Measurements from ENCODE around the gene C11orf68. TPM values are rescaled to one million over a fixed set of nuclear protein-coding genes. Genes with fewer than 3 reads are reported as not detected.
A peak's percentile ranks its signal among the peaks of the same experiment; 100 is the strongest.

C11orf68 gene
- total RNA-seq, 3 donors from 2014 or later: 13.9 to 15.4 (median 14.0) TPM

DNA sequence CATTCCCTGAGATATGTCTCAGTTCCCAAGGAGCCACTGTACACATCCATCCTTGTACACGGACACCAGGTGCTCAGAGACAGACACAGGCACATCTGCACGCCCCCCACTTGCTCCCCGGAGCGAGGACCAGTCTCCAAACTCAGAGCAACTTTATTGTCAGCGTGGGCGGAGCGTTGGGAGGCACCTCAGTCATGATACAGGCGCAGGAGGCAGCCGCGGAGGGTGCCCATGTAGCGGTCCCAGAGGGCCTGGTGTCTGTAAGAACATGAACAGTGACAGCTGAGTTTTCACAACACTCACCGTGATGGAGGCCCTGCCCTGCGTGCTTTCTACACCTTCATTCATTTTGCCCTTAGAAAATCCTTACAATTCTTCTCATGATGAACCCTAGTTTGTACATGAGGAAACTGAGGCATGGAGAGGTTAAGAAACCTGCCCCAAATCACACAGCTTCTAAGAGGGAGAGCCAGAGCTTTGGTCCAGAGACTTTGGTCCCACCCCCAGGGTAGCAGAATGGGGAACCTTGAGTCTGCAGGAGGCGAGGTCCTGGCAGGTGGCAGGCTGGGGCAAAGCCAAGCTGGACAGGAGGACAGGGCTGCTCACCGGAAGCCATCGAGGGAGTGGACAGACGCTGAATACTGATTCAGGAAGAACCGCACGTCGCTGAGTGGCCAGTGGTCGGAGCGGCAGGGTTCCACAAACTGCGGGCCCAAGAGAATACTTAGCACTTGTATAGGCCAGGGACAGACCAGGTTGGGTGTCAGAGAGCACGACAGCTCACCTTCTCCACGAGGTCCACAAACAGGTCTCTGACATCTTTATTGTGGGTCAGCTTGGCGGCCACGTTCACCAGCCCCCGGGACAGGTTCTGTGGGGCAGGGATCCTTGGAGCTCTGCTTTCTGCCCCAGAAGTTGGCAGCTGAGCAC, 34.8 kb downstream of the C11orf68 start:
- no peak overlapping the region for H3K4me3 Mint-ChIP-seq
- no peak for ATAC-seq
- H3K36me3 Mint-ChIP-seq (ENCODE audit: insufficient read depth): peaks cover 15% of the 10 kb centered on the region
- no peaks in the 10 kb centered on the region for H3K9me3 Mint-ChIP-seq
- H3K27me3 Mint-ChIP-seq (ENCODE audit: low read depth): no peaks in the 10 kb centered on the region
- no peak for DNase-seq
- peaks cover 49% of the 10 kb centered on the region for H3K4me1 Mint-ChIP-seq (ENCODE audit: low read depth)

DNA sequence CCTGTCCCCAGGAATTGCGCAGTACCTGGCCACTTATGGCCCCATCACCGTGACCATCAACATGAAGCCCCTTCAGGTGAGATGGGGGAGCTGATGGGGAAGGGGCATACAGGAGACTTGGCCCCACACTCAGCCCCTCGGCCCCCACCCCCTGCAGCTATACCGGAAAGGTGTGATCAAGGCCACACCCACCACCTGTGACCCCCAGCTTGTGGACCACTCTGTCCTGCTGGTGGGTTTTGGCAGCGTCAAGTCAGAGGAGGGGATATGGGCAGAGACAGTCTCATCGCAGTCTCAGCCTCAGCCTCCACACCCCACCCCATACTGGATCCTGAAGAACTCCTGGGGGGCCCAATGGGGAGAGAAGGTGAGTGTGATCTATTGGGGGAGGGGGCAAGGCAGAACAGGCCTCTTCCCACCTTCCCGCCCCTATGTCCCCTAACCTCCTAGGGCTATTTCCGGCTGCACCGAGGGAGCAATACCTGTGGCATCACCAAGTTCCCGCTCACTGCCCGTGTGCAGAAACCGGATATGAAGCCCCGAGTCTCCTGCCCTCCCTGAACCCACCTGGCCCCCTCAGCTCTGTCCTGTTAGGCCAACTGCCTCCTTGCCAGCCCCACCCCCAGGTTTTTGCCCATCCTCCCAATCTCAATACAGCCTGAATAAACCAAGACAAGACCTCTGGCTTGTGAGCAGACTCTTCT, 35.7 kb downstream of the C11orf68 start:
- Mint-ChIP-seq H3K4me1 (ENCODE audit: low read depth) (peaks cover 48% of the 10 kb centered on the region), H3K36me3 (ENCODE audit: insufficient read depth) (peaks cover 15% of the 10 kb centered on the region), H3K9me3 (no peaks in the 10 kb centered on the region), H3K27me3 (ENCODE audit: low read depth) (no peaks in the 10 kb centered on the region), H3K4me3 (no peak overlapping the region)
- no peak for ATAC-seq
- no peak for DNase-seq

DNA sequence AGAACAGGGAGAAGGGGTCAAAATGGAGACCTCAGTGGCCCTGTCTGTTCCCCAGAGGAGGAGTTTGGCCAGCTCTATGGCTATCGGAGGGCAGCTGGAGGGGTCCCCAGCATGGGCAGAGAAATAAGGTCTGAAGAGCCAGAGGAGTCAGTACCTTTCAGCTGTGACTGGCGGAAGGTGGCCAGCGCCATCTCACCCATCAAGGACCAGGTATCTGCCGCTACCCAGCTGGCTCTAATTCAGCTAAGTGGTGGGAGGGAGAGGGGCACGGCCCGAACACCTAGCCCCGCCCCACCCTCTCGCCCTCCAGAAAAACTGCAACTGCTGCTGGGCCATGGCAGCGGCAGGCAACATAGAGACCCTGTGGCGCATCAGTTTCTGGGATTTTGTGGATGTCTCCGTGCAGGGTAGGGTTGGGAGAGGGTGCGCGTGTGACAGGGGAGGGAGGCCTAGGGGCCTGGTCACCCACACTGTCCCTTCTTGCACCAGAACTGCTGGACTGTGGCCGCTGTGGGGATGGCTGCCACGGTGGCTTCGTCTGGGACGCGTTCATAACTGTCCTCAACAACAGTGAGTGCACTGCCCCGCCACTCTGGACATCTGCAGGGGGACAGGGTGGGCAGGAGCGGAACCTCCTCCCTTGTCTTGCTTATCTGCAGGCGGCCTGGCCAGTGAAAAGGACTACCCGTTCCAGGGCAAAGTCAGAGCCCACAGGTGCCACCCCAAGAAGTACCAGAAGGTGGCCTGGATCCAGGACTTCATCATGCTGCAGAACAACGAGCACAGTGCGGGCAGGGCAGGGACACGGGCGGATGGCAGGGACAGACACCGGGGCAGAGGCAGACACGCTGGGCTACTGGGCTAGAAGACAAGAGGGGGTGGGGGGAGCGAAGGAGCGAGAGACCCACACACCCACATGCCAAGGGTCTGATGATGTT, 36.5 kb downstream of the C11orf68 start:
- ATAC-seq: no peak
- H3K27me3 Mint-ChIP-seq (ENCODE audit: low read depth): no peaks in the 10 kb centered on the region
- no peaks in the 10 kb centered on the region for H3K9me3 Mint-ChIP-seq
- H3K4me1 Mint-ChIP-seq (ENCODE audit: low read depth): peaks cover 48% of the 10 kb centered on the region
- no peak for DNase-seq
- no peak overlapping the region for H3K4me3 Mint-ChIP-seq
- H3K36me3 Mint-ChIP-seq (ENCODE audit: insufficient read depth): peaks cover 15% of the 10 kb centered on the region

DNA sequence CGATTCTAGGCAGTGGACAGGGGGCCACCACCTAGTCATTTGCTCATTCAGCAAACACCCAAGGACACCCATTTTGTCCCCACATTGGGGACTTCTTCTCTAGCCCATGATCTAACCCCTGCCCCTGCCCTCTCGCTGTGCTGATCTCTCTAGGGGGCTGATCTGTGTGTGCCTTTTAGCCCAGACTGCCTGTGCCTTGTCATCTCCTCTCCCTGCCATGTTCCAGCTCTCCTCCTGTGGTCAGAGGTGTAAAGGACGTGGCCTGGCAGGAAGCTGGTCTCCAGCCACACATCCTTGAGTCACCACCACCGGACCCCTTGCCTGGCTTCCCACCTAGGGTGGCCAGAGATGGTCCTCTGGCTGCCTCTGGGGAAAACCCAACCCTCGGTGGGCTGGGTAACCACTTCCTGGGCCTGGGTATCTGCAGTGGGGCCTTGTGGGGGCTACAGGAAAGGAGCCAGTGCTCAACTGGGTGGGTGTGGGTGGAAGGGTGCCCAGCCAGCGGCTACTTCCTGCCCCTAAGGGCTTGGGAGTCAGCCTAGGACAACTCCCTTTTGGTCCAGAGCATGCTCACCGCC, 37.9 kb downstream of the C11orf68 start:
- DNase-seq: no peak
- peak overlapping the region; percentile 71 for H3K4me3 Mint-ChIP-seq

DNA sequence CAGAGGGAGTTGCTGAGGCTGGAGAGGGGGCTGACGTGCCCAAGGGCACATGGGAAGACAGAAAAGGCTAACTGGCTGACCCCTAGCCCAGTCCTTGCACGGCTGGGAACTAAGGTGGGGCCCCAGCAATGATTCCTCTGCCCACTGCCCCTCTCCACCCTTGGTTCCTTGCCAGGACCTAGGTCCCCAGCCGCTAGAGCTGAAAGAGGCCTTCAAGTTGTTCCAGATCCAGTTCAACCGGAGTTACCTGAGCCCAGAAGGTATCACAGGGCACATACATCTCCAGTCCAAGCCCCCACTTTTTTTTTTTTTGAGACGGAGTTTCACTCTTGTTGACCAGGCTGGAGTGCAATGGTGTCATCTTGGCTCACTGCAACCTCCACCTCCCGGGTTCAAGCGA, 38.8 kb downstream of the C11orf68 start:
- no peak for ATAC-seq
- Mint-ChIP-seq H3K9me3 (no peaks in the 10 kb centered on the region), H3K4me1 (ENCODE audit: low read depth) (peaks cover 43% of the 10 kb centered on the region), H3K27me3 (ENCODE audit: low read depth) (no peaks in the 10 kb centered on the region), H3K36me3 (ENCODE audit: insufficient read depth) (peaks cover 8% of the 10 kb centered on the region), H3K4me3 (peak overlapping the region; percentile 71)
- DNase-seq: no peak

More for the DNA sequence above, 37.9 kb downstream of the C11orf68 start:
- peak in 1 of 2 donors; percentile 5 for ATAC-seq
- peaks cover 8% of the 10 kb centered on the region for H3K36me3 Mint-ChIP-seq (ENCODE audit: insufficient read depth)
- H3K9me3 Mint-ChIP-seq: no peaks in the 10 kb centered on the region
- H3K4me1 Mint-ChIP-seq (ENCODE audit: low read depth): peaks cover 43% of the 10 kb centered on the region
- no peaks in the 10 kb centered on the region for H3K27me3 Mint-ChIP-seq (ENCODE audit: low read depth)

DNA sequence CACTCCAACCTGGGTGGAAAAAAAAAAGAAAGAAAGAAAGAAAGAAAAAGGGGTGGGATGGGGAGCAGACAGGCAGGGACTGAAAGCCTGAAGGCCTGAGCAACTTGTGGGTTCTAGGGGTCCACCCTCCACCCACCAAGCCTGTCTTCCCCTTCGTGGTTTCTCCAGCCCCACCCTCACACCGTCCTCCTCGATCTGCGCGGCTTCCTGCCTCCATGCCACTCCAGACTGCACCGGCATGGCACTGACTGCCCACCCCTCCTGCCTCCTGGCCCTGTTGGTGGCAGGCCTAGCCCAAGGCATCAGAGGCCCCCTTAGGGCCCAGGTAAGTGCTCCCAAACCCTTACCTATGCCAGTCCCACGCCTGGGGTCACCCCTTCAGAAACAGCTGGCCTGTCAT, 39.2 kb downstream of the C11orf68 start, which contains the start of gene CTSW:
Gene CTSW (plus strand): TSS at position 221 of the 400 bp plus-strand sequence. CDS start 18 bp downstream, at position 239.
- H3K9me3 Mint-ChIP-seq: no peaks in the 10 kb centered on the region
- H3K27me3 Mint-ChIP-seq (ENCODE audit: low read depth): no peaks in the 10 kb centered on the region
- peak; percentile 61 to 65 for ATAC-seq
- peaks cover 41% of the 10 kb centered on the region for H3K4me1 Mint-ChIP-seq (ENCODE audit: low read depth)
- peak within 1 kb of the TSS; percentile 71 for H3K4me3 Mint-ChIP-seq
- DNase-seq: no peak
- peaks cover 7% of the 10 kb centered on the region for H3K36me3 Mint-ChIP-seq (ENCODE audit: insufficient read depth)

DNA sequence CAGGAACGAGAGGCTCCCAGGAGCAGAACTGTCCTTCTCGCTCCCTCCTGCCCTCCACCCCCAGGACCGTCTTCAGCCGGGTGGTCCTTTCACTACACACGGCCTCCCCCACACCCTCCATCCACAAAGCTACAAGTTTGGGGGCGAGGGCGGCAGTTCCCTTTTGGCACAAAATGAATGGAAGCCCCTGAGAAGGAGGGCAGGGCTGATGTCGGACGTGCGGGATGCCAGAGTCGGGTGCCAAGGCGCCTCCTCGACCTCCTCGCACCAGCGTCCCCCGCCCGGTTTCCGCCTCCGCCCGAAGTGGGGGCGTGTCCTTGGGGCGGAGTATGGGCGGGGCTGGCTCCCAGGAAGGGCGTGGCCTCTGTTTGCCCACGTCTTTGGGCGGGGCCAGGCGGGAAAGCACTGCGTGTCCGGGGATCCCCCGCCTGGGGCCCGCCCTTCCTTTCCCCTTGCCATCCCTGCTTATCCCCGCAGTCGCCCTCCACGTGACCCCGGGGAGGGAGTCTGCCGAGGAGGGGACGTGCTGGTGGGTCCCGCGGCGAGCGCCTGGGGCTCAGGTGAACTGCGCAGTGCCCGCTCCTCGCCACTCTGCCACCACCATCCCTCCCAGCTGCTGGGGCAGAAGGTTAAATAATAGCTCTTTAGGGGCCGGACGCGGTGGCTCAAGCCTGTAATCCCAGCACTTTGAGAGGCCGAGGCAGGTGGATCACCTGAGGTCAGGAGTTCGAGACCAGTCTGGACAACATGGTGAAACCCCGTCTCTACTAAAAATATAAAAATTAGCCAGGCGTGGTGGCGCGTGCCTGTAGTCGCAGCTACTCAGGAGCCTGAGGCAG, 45.3 kb downstream of the C11orf68 start:
- peak; percentile 87 to 88 for ATAC-seq
- Mint-ChIP-seq H3K36me3 (ENCODE audit: insufficient read depth) (no peaks in the 10 kb centered on the region), H3K9me3 (no peaks in the 10 kb centered on the region), H3K4me1 (ENCODE audit: low read depth) (peaks cover 26% of the 10 kb centered on the region), H3K27me3 (ENCODE audit: low read depth) (no peaks in the 10 kb centered on the region), H3K4me3 (peak overlapping the region; percentile 84)
- peak; percentile 97 for DNase-seq

DNA sequence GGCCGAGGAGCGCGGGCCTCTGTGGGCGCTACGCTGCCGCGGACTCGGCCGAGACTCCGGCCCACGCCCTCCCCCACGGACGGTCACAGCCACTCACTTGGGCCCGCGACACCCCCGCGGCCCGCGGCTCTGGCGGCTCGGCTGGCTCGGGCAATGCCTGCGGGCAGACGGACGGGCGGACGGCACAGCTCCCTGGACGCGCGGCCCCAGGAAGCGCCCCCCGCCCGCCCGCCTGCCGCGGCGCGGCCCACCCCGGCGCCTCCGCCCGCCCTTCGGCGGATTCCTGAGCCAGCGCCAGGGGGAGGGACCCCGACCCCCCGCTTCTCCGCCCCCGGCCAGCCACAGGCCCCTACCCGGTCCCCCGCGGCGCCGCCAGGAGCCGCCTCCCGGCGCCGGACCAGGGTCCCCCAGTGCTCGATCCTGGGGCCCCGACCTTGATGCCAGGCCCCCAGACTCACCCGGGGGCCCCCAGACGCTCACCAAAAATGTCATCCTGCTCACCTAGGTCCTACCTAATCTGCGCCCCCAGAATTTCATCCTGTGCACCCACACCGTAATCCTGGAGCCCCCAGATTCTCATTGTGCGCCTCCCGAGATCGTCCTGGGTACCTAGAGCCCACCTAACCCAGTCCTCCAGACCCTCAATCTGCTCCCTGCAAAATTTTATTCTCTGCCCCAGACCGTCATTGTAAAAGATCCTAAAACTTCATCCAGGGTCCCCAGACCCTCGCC, 46.1 kb downstream of the C11orf68 start, which contains the start of gene EFEMP2:
Gene EFEMP2 (minus strand): TSS at position 215 of the 732 bp plus-strand sequence. CDS start 446 bp downstream, outside the sequence.
- H3K27me3 Mint-ChIP-seq (ENCODE audit: low read depth): no peaks in the 10 kb centered on the region
- no peaks in the 10 kb centered on the region for H3K36me3 Mint-ChIP-seq (ENCODE audit: insufficient read depth)
- DNase-seq (no peak), ATAC-seq (peak in 1 of 2 donors; percentile 8)
- peaks cover 21% of the 10 kb centered on the region for H3K4me1 Mint-ChIP-seq (ENCODE audit: low read depth)
- H3K4me3 Mint-ChIP-seq: peak within 1 kb of the TSS; percentile 84
- no peaks in the 10 kb centered on the region for H3K9me3 Mint-ChIP-seq

DNA sequence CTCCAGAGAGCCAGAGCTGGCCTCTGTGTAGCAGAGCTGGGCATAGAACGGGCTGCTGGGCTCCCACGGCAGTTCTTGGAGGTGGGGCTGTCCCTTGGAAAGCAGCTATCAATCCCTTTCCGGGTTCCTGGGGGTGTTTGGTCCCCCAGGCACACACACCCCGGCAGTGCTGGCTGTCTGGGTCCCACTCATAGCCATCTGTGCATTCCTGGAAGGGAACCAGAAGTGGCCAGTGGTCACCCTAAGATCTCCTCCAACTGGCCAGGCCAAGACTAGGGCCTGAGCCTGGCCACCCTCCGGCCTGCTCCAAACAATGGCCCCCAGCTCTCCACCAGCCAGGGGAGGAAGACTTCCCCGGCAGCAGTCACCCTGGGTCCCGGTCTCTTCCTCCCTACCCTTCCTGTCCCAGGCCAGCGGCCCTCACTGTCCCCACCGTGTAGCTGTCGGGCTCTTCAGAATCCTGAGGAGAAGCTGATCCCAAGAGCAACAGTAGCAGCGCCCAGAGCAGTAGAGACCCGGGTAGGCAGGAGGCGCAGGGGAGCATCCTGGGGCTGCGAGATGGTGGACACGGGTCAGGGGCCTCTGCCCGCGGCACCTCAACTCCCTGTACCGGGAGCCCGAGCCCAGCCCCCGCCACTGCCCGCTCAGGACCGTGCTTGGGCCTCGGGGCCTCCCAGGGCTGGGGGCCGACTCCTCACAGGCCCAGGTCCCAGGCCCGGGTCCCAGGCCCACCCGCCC, 46.9 kb downstream of the C11orf68 start:
- Mint-ChIP-seq H3K4me3 (peak overlapping the region; percentile 49), H3K36me3 (ENCODE audit: insufficient read depth) (peaks cover 4% of the 10 kb centered on the region), H3K9me3 (no peaks in the 10 kb centered on the region), H3K4me1 (ENCODE audit: low read depth) (peaks cover 21% of the 10 kb centered on the region), H3K27me3 (ENCODE audit: low read depth) (no peaks in the 10 kb centered on the region)
- DNase-seq: no peak
- no peak for ATAC-seq

DNA sequence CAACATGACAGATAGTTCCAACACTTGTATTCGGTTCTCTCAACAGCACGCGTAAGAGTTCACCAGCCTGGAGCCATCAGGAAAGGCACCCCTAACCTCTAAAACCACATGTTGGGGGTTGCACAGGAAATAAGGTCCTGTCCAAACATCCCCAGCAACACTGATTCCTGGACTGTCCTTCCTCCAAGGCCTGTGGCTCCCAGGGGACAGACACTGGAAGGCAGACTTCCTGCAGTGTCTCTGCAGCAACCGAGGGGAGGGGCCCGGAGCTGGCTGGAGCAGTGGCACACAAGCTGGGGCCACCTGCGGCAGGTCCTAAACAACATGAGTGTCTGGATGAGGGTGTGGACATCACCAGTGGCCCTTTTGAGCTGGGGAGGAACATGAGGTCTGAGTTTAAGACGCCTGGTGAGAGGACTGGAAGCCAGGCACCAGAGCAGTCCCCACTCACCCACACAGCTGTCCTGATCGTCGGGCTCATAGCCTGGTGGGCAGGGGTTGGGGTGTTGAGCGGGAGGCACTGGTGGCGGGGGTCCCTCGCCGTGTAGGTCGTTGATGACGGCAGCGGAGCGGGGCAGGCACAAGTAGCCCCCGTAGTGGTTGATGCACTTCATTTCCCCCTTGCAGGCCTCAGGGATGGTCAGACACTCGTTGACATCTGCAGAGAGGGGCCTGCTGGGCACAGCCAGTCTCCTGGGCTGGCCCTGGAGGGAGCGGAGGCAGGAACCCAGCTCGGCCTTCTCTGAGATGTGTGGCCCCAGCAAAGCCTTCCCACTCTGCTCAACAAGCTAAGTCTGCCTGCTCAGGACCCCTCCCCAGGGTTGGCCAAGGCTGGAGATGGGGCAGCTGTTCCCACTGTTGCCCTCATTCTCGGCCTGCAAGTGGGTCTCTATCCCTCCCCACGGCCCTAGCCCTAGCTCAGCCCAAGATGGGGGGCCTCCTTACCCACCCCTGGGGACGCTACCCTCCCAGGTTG, 47.9 kb downstream of the C11orf68 start:
- H3K4me1 Mint-ChIP-seq (ENCODE audit: low read depth): peaks cover 18% of the 10 kb centered on the region
- H3K4me3 Mint-ChIP-seq: no peak overlapping the region
- no peak for DNase-seq
- H3K27me3 Mint-ChIP-seq (ENCODE audit: low read depth): no peaks in the 10 kb centered on the region
- no peak for ATAC-seq
- H3K36me3 Mint-ChIP-seq (ENCODE audit: insufficient read depth): peaks cover 5% of the 10 kb centered on the region
- no peaks in the 10 kb centered on the region for H3K9me3 Mint-ChIP-seq

DNA sequence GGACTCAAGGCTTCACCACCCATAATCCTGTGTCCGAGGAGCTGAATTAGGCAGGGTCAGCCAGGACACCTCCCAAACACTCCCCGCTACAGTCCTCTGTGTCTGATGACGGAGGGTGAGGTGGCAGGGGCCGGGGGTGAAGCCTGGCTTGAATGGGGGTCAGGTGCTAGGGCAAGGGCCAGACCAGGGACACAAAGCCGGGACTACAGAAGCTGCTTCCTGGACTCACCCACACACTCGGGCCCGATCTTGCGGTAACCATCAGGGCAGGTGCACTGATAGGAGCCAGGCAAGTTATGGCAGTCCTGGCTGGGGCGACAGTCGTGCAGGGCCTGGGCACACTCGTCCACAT, 48.6 kb downstream of the C11orf68 start:
- Mint-ChIP-seq H3K36me3 (ENCODE audit: insufficient read depth) (peaks cover 5% of the 10 kb centered on the region), H3K27me3 (ENCODE audit: low read depth) (no peaks in the 10 kb centered on the region), H3K9me3 (no peaks in the 10 kb centered on the region), H3K4me3 (no peak overlapping the region), H3K4me1 (ENCODE audit: low read depth) (peaks cover 18% of the 10 kb centered on the region)
- ATAC-seq (no peak), DNase-seq (no peak)
